Activated CD8-positive, alpha-beta memory T cell treated with anti-CD3 and anti-CD28 coated beads for 1 hour (primary cell): ENCODE data around the gene SMARCAD1.
"Not testable (repeated sequence)": the region's sequence is repeated elsewhere in the genome, so short reads cannot be mapped to it uniquely, and the experiment has no call there.

Experiments used
- DNase-seq, 2 donors: peaks; one replicate each; pipeline ENCODE4 v3.0.0-alpha.2; 2020; ENCODE audit warnings: low read depth in 1 of 2; ENCODE audit errors: extremely low read depth in 1 of 2

SMARCAD1 gene

DNA sequence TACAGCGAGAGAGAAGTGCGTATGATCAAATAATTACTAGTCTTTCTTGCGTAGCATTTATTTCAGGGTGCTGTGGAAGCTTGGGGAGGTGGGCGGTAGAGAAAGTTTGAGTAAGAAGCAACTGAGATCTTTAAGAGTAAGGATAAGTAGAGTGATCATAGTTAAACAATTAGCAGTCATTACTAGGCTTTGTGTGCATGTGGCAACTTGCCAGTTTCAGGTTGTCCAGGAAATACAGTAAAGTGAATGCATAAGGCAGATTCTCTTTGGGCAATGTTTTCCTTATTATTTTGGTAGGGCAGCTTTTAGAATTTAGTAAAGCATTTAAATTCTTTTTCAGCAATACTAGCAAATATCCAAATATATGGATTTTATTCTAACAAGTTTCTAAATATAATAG is 78.0 kb downstream of the SMARCAD1 start:
- no peak for DNase-seq

DNA sequence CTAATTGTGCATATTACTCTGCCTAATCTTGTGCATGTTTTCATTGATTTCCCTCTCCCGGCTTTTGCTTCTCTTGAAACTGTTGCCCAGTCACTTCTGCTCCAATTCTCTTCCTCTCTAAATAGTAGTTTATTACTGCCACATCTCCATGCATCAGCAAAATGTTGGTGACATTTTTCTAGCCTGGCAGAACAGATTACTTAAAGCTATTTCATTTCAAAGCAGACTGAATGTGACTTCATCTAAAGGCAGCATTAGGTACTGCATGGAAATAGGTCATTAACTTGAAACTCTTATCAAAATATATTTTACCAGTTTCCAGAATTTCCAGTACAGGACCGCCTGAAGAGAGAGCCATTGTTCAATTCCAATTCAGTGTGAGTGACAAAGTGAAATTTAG is 82.6 kb downstream of the SMARCAD1 start:
- no peak for DNase-seq

DNA sequence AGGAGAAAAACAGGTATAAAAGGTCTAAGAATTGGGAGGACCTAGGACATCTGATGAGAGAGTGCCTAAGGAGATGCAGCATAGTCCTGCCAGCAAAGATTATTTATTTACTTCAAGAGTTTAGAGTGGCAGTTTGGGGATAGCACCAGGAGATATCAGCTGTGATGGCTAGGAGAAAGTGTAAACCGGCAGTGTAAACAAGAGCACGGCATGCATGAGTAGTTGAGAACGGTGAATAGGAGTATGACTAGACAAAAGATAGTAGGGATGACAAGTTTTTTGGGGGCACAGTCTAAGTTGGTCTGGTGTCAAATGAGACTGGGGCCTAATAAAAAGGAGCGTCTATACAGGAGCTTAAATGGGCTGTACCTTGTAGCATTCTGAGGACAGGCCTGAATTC is 86.3 kb downstream of the SMARCAD1 start:
- DNase-seq: not testable (repeated sequence)

DNA sequence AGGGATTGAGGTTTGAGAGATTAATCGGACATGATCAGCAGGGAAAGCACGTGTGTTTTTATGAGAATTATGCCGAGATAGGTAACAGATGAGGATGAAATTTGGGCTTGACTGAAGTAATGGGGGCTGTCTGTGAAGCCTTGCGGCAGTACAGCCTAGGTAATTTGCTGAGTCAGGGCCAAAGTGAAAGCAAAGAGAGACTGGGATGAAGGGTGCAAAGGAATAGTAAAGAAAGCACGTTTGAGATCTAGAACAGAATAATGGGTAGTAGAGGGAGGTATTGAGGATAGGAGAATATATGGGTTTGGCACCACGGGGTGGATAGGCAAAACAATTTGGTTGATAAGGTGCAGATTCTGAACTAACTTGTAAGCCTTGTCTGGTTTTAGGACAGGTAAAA is 87.8 kb downstream of the SMARCAD1 start:
- DNase-seq: not testable (repeated sequence)

DNA sequence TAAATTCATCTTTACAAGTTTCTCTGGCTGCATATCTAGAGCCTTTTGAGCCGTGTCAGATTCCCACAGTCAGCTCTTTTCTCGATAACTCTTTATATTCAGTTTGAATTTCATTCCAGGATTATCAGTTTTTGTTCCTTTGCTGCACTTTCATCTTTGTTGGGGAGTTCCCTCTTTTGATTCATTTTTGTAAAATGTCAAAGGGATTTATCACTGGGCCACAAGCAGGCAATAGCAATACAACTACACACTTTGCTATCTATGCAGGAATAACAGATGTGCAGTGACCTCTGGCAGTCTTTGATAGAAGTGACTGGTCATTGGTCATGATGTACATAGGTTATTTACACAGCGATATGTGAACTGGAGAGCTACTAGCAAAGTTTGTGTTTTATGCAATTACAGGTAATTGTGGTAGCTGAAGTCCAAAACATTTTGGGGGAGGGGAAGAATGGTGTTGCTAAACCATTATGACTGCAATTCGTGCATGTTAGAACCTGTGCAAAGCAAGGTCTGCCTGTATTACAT is 91.1 kb downstream of the SMARCAD1 start:
- DNase-seq: no peak

DNA sequence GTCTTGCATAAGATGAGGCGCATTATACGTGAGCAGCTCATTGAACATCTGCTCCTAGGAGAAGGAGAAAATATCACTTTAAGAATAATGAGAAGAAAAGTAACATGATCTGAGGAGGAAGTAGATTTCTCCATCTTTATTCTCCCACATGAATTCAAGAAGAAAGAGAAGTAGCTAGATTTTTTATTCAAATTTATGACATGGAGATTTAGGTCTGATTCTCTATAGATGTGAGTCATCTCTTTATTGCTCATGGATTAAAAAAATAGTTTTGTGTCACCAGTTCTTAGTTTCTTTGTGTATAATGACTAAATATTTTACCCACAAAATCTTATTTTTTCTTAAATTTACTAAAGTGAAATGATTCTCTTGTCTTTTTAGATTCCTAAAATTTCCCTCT is 94.5 kb downstream of the SMARCAD1 start:
- no peak for DNase-seq

DNA sequence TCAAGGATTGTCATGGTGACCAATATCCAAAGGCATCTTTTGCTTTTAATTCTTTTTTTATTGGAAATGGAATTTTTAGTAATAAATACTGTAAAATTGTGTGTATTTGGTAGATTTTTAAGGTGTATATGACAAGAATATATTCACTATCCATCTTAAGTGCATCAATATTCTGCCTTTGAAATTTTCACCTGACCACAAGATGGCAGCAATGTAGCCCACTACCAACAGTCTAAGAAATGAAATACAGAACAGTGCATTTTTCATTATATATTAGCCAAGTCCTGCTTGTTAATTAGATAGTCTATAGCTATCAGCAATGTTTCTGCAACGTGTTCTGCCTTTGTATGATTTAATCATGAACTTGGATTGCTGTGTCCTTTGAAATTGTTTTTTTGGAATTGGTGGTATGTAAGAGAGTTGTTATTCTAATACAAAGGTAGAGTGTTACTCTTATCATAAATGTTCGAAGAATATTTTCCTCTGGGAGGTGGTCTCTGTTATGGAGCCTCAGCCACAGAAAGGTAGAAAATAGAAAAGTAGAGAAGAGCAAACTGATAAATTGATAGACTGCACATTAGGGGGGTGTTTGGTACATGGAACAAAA is 96.8 kb downstream of the SMARCAD1 start:
- no peak for DNase-seq

DNA sequence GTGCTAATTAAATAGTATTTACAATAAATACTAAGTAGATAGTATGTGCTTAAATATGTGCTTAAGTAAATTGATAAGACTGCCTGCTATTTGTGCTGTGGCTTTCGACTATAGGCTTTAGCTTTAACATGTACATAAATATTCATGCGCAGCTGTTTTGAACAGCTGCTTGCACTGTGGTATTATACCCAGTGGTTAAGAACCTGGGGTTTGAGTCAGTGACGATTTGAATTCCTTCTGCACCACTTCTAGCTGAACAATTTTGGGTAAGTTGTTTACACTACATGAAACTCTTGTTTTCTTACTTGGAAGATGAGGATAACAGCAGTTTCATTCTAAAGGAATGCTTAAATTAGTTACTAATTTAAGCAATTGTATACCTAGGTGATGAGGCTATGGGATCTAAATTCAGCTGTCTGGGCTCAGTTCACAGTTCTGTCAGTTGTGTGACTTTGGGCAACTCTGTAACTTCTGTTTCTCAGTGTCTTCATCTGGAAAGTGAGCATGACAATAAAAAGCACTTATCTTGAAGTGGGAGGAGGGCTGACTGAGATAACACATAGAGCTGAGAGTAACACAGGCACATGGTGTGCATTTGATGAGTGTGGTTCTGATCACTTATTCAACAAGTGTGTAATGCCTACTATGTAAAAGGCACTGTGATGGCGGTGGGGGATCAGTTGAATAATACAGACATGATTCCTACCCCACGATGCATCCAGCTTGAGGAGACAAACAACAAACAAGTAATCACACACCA is 98.0 kb downstream of the SMARCAD1 start:
- DNase-seq: no peak

DNA sequence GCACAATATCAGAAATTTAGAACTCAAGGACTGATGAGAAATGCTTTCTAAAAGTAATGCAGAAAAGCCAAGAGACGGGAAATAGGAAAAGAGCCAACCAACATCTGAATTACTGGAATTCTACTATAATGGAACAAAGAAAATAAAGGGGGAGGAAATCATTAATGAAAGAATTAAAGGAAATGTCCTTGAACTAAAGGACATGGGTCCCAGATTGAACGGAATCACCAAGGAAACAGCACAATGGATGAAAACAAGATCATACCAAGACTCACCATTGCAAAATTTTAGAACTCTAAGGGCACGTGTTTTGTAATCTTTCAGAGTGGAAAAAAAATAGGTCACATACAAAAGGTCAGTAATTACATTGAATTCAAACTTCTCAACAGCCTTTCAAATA is 99.0 kb downstream of the SMARCAD1 start:
- DNase-seq: no peak

DNA sequence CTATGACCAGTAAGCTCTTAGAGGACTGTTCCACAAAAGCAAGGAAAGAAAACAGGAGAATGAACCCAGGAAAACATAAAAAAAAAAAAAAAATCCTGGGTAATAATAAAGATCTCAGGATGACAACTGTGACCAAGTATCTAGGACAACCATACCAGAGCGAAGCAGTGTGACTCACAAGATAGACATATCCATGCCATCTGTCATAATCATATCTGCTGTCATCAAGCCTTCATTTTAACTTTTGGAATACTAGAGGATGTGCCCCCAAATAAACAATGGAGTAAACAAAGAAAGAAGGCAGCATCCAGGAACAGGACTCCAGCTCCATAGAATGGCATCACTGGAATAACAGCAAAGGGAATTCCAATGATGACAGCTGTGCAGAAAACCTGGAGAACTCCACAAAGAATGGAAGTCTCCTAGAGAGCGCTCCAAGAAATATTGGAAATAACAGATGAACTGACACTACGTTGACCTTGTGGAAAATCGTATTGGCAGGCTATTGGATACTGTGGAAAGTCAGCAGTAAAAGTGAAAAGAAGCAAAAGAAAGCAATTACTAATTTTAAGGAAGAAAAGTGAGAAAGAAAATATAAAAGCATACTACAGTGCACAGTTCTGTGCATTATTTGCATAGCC is 99.7 kb downstream of the SMARCAD1 start:
- no peak for DNase-seq

DNA sequence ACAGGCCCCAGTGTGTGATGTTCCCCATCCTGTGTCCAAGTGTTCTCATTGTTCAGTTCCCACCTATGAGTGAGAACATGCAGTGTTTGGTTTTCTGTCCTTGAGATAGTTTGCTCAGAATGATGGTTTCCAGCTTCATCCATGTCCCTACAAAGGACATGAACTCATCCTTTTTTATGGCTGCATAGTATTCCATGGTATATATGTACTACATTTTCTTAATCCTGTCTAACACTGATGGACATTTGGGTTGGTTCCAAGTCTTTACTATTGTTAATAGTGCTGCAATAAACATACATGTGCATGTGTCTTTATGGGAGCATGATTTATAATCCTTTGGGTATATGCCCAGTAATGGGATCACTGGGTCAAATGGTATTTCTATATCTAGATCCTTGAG is 112.3 kb downstream of the SMARCAD1 start:
- DNase-seq: not testable (repeated sequence)

DNA sequence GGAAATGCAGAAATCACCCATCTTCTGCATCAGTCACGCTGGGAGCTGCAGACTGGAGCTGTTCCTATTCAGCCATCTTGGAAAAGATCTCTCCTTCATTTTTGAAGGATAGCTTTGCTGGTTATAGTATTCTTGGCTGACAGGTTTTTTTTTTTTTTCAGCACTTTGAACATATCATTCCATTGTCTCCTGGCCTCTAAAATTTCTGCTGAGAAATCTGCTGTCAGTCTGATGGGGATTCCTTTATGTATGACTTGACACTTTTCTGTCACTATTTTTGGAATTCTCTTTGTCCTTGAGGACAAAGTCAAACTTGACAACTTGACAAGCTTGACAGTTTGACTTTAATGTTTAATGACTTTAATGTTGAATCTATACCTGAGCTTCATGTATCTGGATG is 118.2 kb downstream of the SMARCAD1 start:
- DNase-seq: no peak

DNA sequence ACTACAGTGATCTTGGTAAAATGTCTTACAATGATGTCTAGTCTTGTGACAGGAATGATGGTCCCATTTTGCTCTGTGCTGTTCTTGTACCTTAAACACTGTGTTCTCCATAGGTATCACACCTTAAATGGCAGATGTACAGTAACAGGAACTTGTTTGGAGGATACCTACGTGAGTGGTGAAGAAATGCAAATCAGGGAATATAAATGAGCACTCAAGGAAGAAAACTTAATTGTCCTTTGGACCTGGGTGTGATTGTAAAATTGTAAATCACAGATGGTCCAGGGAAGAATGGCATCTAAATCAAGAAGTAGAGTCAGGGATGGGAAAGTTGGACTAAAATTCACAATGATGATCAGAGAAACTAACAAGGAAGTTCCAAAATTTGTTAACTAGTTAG is 122.3 kb downstream of the SMARCAD1 start:
- DNase-seq: no peak

DNA sequence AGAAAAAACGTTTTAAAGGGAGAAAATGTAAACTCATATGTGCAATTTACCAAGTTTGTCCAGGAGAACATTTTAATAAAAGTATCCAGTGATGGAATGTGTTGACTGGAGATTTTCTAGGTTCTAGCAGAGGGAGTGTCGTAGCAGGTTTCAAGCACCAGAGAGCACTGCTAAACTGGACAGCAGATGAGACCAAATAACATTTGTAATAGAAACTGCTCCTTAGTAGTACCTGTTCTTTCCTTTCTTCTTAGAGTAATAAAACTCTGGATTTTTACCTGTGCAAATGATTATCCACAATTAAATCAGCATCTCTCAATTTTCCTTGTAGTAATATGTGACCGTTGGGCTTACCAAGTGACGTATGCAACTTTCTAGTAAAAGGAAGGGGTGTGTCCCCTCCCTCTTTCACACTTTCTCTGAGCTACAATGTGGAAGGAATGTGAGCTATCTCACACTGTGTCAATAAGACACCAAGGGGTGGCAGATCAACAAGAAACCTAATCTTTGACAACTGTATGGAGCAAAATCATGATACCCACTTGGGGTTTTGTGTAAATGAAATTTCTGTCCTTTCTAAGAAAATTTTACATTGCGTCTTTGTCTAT is 125.4 kb downstream of the SMARCAD1 start:
- DNase-seq: no peak

DNA sequence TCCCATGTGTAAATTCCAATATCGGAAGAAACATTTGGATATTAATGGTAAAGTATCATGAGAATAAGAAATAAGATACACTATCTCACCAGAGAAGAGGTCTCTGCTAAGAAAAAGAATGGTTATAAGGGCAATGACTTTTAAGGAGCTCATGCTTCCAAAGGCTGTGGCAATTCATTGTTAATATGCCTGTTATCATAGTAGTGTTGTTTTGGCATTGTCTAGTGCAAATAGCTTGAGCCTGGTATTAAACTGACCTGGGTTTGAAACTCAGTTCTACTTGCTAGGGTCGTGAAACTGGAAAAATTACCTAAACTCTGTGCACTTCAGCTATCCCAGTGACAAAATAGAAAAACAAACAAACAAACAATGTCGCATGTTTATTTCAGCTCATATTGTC is 126.2 kb downstream of the SMARCAD1 start:
- no peak for DNase-seq

DNA sequence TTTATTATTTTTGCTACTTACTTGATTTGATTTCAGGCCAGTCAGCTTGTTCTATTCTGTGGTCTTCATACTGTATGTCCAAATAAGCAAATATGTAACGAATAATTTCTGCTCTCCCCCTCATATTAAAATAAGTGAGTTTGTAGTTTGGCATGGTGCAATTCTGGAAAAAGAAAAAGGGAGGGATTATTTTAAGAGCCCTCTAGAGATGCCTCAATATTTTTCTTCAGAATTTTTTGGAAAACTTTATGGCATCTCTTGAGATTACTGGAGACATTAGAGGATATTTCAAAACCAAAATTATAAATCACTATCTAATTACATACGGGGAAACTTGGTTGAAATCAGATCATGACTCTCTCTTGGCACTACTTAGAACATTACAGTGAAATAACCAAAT is 126.8 kb downstream of the SMARCAD1 start:
- DNase-seq: no peak

DNA sequence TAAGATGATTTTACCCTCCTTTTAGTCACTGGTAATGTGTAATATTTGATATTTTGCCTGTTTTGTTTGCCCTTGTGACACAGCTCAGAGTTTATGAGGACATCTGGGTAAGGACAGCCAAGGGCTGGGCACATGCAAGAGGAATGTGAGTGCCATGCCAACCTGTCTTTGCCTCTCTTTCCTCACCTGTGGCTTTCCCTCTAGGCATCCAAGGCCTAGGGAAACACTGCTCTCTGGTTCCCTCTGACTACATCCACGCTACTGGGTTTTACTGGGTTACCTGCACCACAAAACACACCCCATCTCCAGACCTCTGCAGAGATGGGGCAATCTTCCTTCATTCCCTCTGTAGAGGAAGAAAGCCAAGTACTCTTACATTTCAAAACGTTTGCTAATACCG is 127.3 kb downstream of the SMARCAD1 start:
- no peak for DNase-seq

DNA sequence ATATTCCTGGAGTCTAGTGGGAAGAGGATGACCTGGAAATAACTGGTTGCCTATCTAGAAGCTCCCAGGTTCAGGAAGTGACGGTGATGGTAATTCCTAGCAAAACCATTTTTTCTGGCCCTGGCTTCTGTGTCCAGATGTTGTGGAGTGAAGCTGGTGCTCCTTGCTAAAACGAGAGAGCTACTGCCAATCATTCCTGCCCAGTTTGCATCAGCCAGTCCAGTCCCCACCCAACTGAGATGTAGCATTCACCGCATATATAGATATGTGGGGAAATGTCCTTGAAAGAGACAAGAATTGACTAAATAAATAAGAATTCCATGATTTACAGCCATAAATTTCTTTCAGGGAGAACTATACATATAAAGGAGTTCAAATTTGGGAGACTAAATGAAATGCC is 128.6 kb downstream of the SMARCAD1 start:
- DNase-seq: no peak

DNA sequence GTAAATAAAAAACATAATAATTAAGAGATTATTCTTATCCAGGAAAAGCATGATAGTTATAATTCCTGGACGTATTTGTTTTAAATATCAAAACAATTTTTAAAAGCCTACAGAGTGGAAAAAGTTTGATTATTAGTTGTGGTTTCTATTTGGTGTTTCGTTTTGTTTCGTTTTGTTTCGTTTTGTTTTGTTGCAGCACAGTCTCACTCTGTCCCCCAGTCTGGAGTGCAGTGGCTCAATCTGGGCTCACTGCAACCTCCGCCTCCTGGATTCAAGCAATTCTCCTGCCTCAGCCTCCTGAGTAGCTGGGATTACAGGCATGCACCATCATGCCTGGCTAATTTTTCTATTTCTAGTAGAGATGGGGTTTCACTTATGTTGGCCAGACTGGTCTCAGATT is 129.1 kb downstream of the SMARCAD1 start:
- DNase-seq: not testable (repeated sequence)

DNA sequence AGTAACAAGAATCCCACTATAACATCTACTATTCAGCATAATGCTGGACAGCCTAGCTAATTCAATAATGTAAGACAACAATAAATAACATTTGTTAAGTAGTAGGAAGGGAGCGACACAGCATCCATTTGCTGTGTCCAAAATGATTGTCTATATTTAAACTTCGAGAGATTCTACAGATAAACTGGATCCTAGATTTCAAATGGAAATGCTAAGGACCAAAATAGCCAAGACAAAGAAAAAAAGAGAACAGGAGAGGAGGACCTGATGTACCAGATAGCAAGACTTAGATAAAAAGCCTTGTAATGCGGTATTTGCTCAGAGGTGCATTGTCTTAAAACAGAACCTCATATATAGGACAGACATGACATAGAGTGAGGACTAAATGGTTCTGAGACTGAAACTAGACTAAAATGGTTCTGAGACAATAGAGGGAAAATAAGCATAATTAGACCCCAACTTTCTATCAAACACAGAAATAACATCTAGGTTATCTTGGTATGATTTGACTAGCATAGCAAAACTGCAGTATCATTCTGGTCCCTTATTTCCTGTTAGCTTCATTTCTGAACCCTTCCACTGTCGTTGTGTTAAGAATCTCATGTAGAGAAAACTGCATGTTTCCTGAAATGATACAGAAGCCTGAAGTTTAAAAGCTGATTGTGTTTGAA is 131.2 kb downstream of the SMARCAD1 start:
- DNase-seq: no peak

DNA sequence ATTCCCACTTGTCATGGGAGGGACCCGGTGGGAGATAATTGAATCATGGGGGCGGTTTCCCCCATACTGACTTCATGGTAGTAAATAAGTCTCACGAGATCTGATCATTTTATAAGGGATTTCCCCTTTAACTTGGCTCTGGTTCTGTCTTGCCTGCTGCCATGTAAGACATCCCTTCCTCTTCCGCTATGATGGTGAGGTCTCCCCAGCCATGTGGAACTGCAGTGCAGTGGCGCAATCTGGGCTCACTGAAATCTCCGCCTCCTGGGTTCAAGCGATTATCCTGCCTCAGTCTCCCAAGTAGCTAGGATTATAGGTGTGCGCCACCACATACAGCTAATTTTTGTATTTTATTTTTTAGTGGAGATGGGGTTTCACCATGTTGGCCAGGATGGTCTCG is 132.1 kb downstream of the SMARCAD1 start:
- DNase-seq: no peak
